CD4-positive, alpha-beta T cell treated with Interferon alpha-2 for 1 hour (primary cell): ENCODE results near the gene FRMD4A.
"Not testable (repeated sequence)": the region's sequence is repeated elsewhere in the genome, so short reads cannot be mapped to it uniquely, and the experiment has no call there.

Experiments used
- DNase-seq, 2 donors: peaks; one replicate each; pipeline ENCODE4 v3.0.0-alpha.2; 2020 to 2022

Gene FRMD4A

GRCh38 chr10:13867822-13868221 is 462.9 kb downstream of the FRMD4A start:
- no peak for DNase-seq

GRCh38 chr10:13865758-13866491 is 464.8 kb downstream of the FRMD4A start:
- DNase-seq: no peak

GRCh38 chr10:13865220-13865619 is 465.5 kb downstream of the FRMD4A start:
- not testable (repeated sequence) for DNase-seq

- DNase-seq: no peak
Measured at GRCh38 chr10:13862546-13863233, 468.0 kb downstream of the FRMD4A start.

- no peak for DNase-seq
Measured at GRCh38 chr10:13860886-13861285, 469.8 kb downstream of the FRMD4A start.

- no peak for DNase-seq
Measured at GRCh38 chr10:13859979-13860654, 470.6 kb downstream of the FRMD4A start.

- DNase-seq: no peak
Measured at GRCh38 chr10:13858709-13859108, 472.0 kb downstream of the FRMD4A start.

GRCh38 chr10:13857451-13857850 is 473.3 kb downstream of the FRMD4A start:
- DNase-seq: no peak

GRCh38 chr10:13853854-13854253 is 476.9 kb downstream of the FRMD4A start:
- no peak for DNase-seq

GRCh38 chr10:13852872-13853271 is 477.9 kb downstream of the FRMD4A start:
- no peak for DNase-seq

GRCh38 chr10:13851906-13852305 is 478.8 kb downstream of the FRMD4A start:
- DNase-seq: no peak

- DNase-seq: no peak
Measured at GRCh38 chr10:13848520-13849445, 481.9 kb downstream of the FRMD4A start.

- DNase-seq: no peak
Measured at GRCh38 chr10:13847201-13847631, 483.5 kb downstream of the FRMD4A start.

GRCh38 chr10:13845897-13846296 is 484.8 kb downstream of the FRMD4A start:
- no peak for DNase-seq

GRCh38 chr10:13844651-13845050 is 486.1 kb downstream of the FRMD4A start:
- no peak for DNase-seq

GRCh38 chr10:13842117-13842516 is 488.6 kb downstream of the FRMD4A start:
- no peak for DNase-seq

GRCh38 chr10:13840036-13840435 is 490.7 kb downstream of the FRMD4A start:
- no peak for DNase-seq

- DNase-seq: no peak
Measured at GRCh38 chr10:13839430-13839990, 491.2 kb downstream of the FRMD4A start.

- no peak for DNase-seq
Measured at GRCh38 chr10:13839030-13839429, 491.7 kb downstream of the FRMD4A start.

- DNase-seq: no peak
Measured at GRCh38 chr10:13837966-13838365, 492.8 kb downstream of the FRMD4A start.

GRCh38 chr10:13834581-13835286 is 496.0 kb downstream of the FRMD4A start:
- no peak for DNase-seq

GRCh38 chr10:13831711-13832141 is 499.0 kb downstream of the FRMD4A start:
- no peak for DNase-seq
